ENCODE measurements around the gene RHBDF2.
A peak's percentile ranks its signal among the peaks of the same experiment; 100 is the strongest.

Gene RHBDF2

GRCh38 chr17:76501018-76501826 lies at the start of gene RHBDF2:
RHBDF2 (minus strand) TSS chr17:76501423; CDS start chr17:76481524, 19,899 bp downstream.
- DNase-seq: peak; percentile 67

GRCh38 chr17:76549539-76549938 lies 48.3 kb upstream of the RHBDF2 start:
- DNase-seq: no peak

GRCh38 chr17:76549215-76549518 lies 47.9 kb upstream of the RHBDF2 start:
- DNase-seq: no peak

- no peak for DNase-seq
These were observed 47.4 kb upstream of the RHBDF2 start for GRCh38 chr17:76548378-76549214.

- DNase-seq: no peak
These were observed 46.5 kb upstream of the RHBDF2 start for GRCh38 chr17:76547642-76548202.

GRCh38 chr17:76547183-76547641 lies 46.0 kb upstream of the RHBDF2 start:
- peak; percentile 31 for DNase-seq

- DNase-seq: no peak
These were observed 45.4 kb upstream of the RHBDF2 start for GRCh38 chr17:76546556-76547182.

GRCh38 chr17:76545918-76546555 lies 44.8 kb upstream of the RHBDF2 start:
- DNase-seq: no peak

- DNase-seq: no peak
These were observed 43.5 kb upstream of the RHBDF2 start for GRCh38 chr17:76544546-76545365.

GRCh38 chr17:76543826-76544545 lies 42.8 kb upstream of the RHBDF2 start:
- peak; percentile 72 for DNase-seq

- DNase-seq: no peak
These were observed 42.2 kb upstream of the RHBDF2 start for GRCh38 chr17:76543482-76543825.

GRCh38 chr17:76542984-76543383 lies 41.8 kb upstream of the RHBDF2 start:
- no peak for DNase-seq

- DNase-seq: no peak
These were observed 41.3 kb upstream of the RHBDF2 start for GRCh38 chr17:76542566-76542971.

- no peak for DNase-seq
These were observed 40.7 kb upstream of the RHBDF2 start for GRCh38 chr17:76541739-76542454.

GRCh38 chr17:76540381-76541300 lies 39.4 kb upstream of the RHBDF2 start:
- peak; percentile 96 for DNase-seq

- DNase-seq: no peak
These were observed 38.5 kb upstream of the RHBDF2 start, which contains the start of gene PRCD for GRCh38 chr17:76539631-76540271. PRCD (plus strand) TSS chr17:76540044; CDS start chr17:76540142, 98 bp downstream.

GRCh38 chr17:76538941-76539570 lies 37.8 kb upstream of the RHBDF2 start:
- no peak for DNase-seq

GRCh38 chr17:76538281-76538931 lies 37.2 kb upstream of the RHBDF2 start:
- DNase-seq: no peak

Data from NCI-H2227 treated with DMSO at 0.1 percent for 48 hours (cell line).